Trophoblast cell (in vitro differentiated cells and primary cell): ENCODE measurements around the gene FAM83E.
A peak's percentile ranks its signal among the peaks of the same experiment; 100 is the strongest.

Experiments used
- DNase-seq, 2 donors: peaks; one replicate each; pipeline ENCODE4 v3.0.0-alpha.2; 2016
- H2AFZ ChIP-seq: 2 replicates; pipeline ENCODE4 v1.6.1; 2013; ENCODE audit warnings: low read length, moderate library complexity, mild to moderate bottlenecking; ENCODE audit not compliant: insufficient read depth, poor library complexity
- H2AK5ac ChIP-seq: 2 replicates; pipeline ENCODE4 v1.6.1; 2013; ENCODE audit warnings: mild to moderate bottlenecking, low read length
- H2BK120ac ChIP-seq: 2 replicates; pipeline ENCODE4 v1.6.1; 2013; ENCODE audit warnings: low read length, mild to moderate bottlenecking, moderate library complexity; ENCODE audit not compliant: insufficient read depth, poor library complexity
- H2BK12ac ChIP-seq: 2 replicates; pipeline ENCODE4 v1.6.1; 2013; ENCODE audit warnings: mild to moderate bottlenecking, low read length, moderate library complexity
- H2BK5ac ChIP-seq: 2 replicates; pipeline ENCODE4 v1.6.1; 2013; ENCODE audit warnings: low read length, low read depth, moderate library complexity, mild to moderate bottlenecking; ENCODE audit not compliant: poor library complexity
- H3K14ac ChIP-seq: 2 replicates; pipeline ENCODE4 v1.6.1; 2013; ENCODE audit warnings: mild to moderate bottlenecking, low read length
- H3K18ac ChIP-seq: 2 replicates; pipeline ENCODE4 v1.6.1; 2013; ENCODE audit warnings: mild to moderate bottlenecking, low read length
- H3K23ac ChIP-seq: 2 replicates; pipeline ENCODE4 v1.6.1; 2013; ENCODE audit warnings: low read length
- H3K27ac ChIP-seq: 2 replicates; pipeline ENCODE4 v1.5.1; 2013; ENCODE audit warnings: low read depth, mild to moderate bottlenecking, inconsistent platforms, low read length, moderate library complexity
- H3K27me3 ChIP-seq: 2 replicates; pipeline ENCODE4 v1.6.1; 2013; ENCODE audit warnings: inconsistent platforms, mild to moderate bottlenecking, low read length, moderate library complexity; ENCODE audit not compliant: insufficient read depth
- H3K36me3 ChIP-seq, 2 experiments: 1 replicate in 1 of 2; 2 replicates in 1 of 2; pipeline ENCODE4 v1.6.1; 2013; ENCODE audit warnings: low read length in 2 of 2, mild to moderate bottlenecking in 2 of 2, moderate library complexity in 1 of 2; ENCODE audit not compliant: insufficient read depth in 2 of 2, control insufficient read depth in 1 of 2
- H3K4ac ChIP-seq: 2 replicates; pipeline ENCODE4 v1.6.1; 2013; ENCODE audit warnings: low read depth, mild to moderate bottlenecking, low read length, moderate library complexity
- H3K4me1 ChIP-seq, 2 experiments: 1 replicate in 1 of 2; 2 replicates in 1 of 2; pipeline ENCODE4 v1.6.1; 2013; ENCODE audit warnings: low read length in 2 of 2, mild to moderate bottlenecking in 2 of 2, moderate library complexity in 1 of 2; ENCODE audit not compliant: insufficient read depth in 2 of 2, control insufficient read depth in 1 of 2
- H3K4me2 ChIP-seq: 2 replicates; pipeline ENCODE4 v1.6.1; 2013; ENCODE audit warnings: inconsistent platforms, mild to moderate bottlenecking, low read length, moderate library complexity
- H3K4me3 ChIP-seq: 2 replicates; pipeline ENCODE4 v1.5.1; 2013; ENCODE audit warnings: mild to moderate bottlenecking, low read depth, low read length, inconsistent platforms
- H3K79me1 ChIP-seq: one replicate; pipeline ENCODE4 v1.6.1; 2013; ENCODE audit warnings: low read length
- H3K79me2 ChIP-seq: 2 replicates; pipeline ENCODE4 v1.6.1; 2013; ENCODE audit warnings: low read length, mild to moderate bottlenecking; ENCODE audit not compliant: control insufficient read depth, insufficient read depth, poor library complexity
- H3K9ac ChIP-seq: 2 replicates; pipeline ENCODE4 v1.6.1; 2013; ENCODE audit warnings: mild to moderate bottlenecking, low read length
- H3K9me3 ChIP-seq: 2 replicates; pipeline ENCODE4 v1.6.1; 2013; ENCODE audit warnings: low read depth, mild to moderate bottlenecking, control low read depth, inconsistent platforms, low read length; ENCODE audit not compliant: insufficient read depth
- H4K12ac ChIP-seq: 2 replicates; pipeline ENCODE4 v1.6.1; 2013; ENCODE audit warnings: low read depth, mild to moderate bottlenecking, low read length, moderate library complexity
- H4K8ac ChIP-seq: 2 replicates; pipeline ENCODE4 v1.6.1; 2013; ENCODE audit warnings: low read depth, mild to moderate bottlenecking, low read length, moderate library complexity
- H4K91ac ChIP-seq: one replicate; pipeline ENCODE4 v1.6.1; 2013; ENCODE audit warnings: low read depth, mild to moderate bottlenecking, low read length, moderate library complexity
- WGBS: extraction: QIAGEN DNeasy Blood & Tissue Kit; methylation state at CpG from one replicate; pipeline ENCODE4 v1.1.7; 2013; ENCODE audit warnings: missing lambda C conversion rate; ENCODE audit not compliant: insufficient read length, insufficient coverage; ENCODE audit errors: extremely low coverage; 5-methylcytosine and 5-hydroxymethylcytosine counted together

Gene FAM83E

DNA sequence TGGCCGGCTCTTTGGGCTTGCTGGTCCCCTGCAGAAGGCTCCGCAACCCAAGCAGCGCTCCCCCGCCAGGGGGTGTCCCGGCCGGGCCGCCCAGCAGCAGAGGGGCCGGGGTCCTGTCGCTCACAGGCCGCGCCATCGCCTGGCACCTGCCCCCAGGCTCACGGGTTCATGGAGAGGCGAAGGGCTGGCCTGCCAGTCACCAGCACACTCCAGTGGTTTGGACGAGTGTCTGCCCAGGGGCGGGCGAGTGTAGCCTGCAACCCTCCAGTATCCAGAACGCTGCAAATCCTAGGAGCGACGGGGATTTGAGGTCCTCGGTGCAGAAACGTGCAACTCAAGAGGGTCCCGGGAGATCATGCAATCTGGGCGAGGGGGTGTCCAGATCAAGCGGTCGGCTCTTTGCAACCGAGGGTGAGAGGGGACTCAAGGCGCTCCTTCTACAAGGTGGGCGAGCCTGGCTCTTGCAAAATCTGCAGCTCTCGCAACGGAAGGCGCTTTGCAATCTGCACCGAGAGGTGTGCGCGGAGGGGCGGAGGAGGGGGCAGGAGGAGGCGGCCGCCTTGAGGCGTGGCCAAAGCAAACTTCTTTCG, 22.1 kb upstream of the FAM83E start, which contains the start of gene DBP:
TSS of gene DBP (minus strand) at position 521 of the 590 bp plus-strand sequence. CDS start at position 136, 385 bp downstream.
- Histone ChIP-seq H3K4me2 (peak within 1 kb of the TSS; percentile 24), H2AK5ac (no peak within 1 kb of the TSS), H4K8ac (peak within 1 kb of the TSS; percentile 30), H3K36me3 (no peaks in the 10 kb centered on the region), H3K27me3 (peaks cover 15% of the 10 kb centered on the region), H3K18ac (no peak within 1 kb of the TSS), H3K14ac (no peak within 1 kb of the TSS), H3K9ac (no peak within 1 kb of the TSS), H3K9me3 (peaks cover 3% of the 10 kb centered on the region), H2BK12ac (no peak within 1 kb of the TSS), H4K91ac (no peak within 1 kb of the TSS), H2BK5ac (no peak within 1 kb of the TSS), H2BK120ac (no peak within 1 kb of the TSS), H3K4ac (no peak within 1 kb of the TSS), H3K4me1 (peaks cover 21 to 32% of the 10 kb centered on the region in 2 experiments), H4K12ac (no peak within 1 kb of the TSS), H3K79me2 (no peaks in the 10 kb centered on the region), H3K27ac (no peak within 1 kb of the TSS), H3K23ac (no peak within 1 kb of the TSS), H2AFZ (peak within 1 kb of the TSS; percentile 42), H3K79me1 (peaks cover 3% of the 10 kb centered on the region), H3K4me3 (no peak within 1 kb of the TSS)
- WGBS: no CpG with 5 or more reads among the region's 40 CpGs
- DNase-seq: peak in 1 of 2 donors; percentile 52

DNA sequence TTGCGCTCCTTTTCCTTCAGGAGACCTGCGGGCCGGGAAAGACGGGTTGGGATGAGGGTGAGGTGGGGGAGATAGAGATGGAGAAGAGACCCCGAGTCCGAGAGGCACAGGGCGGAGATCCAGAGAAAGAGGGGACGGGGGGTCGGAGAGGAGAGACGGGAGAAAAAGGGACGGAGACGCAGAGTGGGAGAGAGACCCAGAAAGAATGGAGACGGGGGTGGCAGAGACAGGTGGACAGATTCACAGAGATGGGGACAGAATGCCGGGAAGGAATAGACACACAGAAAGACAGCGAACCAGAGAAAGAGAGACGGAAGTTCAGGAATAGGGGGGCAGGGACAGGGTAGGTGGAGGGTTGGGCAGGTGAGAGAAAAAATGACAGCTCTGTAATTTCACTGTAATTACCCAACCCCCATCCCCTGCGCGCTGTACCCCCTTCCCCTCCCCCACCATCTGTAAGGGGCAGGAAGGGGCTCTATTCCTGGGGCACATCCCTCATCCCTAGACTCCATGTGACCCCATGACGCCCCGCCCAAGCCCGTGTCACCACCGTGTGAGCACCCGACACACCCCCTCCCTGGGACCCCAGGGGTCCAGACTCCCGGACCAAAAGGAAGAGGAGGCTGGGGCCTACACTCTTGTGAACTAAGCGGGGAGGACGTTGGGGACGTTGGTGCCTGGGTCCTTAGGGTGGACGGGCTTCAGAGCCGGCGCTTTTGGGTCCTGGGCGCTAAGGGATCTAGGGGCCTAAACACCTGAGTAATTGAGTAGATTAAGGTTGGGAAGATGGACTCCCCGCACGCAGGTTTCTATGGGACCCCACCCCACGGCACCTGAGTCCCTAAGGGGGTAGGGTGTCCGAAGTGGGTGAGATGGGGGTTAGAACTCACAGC, 21.3 kb upstream of the FAM83E start:
- H4K12ac ChIP-seq: no peak overlapping the region
- WGBS: no CpG with 5 or more reads among the region's 35 CpGs
- H3K36me3 ChIP-seq: no peaks in the 10 kb centered on the region
- no peak overlapping the region for H2BK12ac ChIP-seq
- H3K9me3 ChIP-seq: peaks cover 3% of the 10 kb centered on the region
- DNase-seq: no peak
- peaks cover 21 to 32% of the 10 kb centered on the region in 2 experiments for H3K4me1 ChIP-seq
- no peak overlapping the region for H3K9ac ChIP-seq
- no peak overlapping the region for H3K4me3 ChIP-seq
- H3K23ac ChIP-seq: no peak overlapping the region
- no peak overlapping the region for H3K4ac ChIP-seq
- H3K4me2 ChIP-seq: peak overlapping the region; percentile 67
- no peak overlapping the region for H2BK5ac ChIP-seq
- H3K14ac ChIP-seq: no peak overlapping the region
- no peak overlapping the region for H3K27ac ChIP-seq
- no peak overlapping the region for H3K18ac ChIP-seq
- H3K79me2 ChIP-seq: no peaks in the 10 kb centered on the region
- no peak overlapping the region for H2AK5ac ChIP-seq
- peak overlapping the region; percentile 19 for H4K8ac ChIP-seq
- peaks cover 15% of the 10 kb centered on the region for H3K27me3 ChIP-seq
- no peak overlapping the region for H2BK120ac ChIP-seq
- H3K79me1 ChIP-seq: peaks cover 3% of the 10 kb centered on the region
- no peak overlapping the region for H4K91ac ChIP-seq
- peak overlapping the region; percentile 62 for H2AFZ ChIP-seq

DNA sequence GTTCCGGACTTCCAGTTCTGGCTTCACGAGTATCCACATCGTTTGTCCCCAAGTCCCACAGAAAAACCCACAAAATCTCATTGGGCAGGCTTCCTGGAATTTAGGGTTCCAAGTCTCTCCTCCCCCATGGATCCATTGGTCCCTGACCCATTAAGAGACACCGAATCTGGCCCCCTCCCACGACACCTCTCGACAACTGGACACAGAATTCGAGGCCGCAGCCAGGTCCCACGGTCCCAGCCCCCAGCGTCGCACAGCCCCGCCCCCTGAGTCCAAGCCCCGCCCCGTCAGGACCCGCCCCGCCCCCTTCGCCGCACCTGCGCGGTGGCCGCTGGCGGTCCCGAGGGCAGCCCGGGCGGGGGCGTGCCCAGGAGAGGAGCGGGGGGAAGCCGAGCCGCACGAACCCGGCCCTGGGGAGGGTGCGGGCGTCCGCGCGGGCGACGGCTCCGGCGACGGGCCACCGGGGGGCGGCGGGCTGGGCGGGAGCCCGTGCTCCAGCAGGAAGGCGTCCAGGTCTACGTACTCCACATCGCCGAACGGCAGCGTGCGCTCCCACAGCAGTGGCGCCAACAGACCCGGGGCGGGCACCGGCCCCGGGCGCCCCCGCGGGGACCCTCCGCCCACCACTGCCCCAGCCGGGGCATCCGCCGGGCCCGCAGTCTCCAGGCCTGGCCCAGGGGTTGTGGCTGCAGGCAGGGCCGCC, 20.5 kb upstream of the FAM83E start:
- Histone ChIP-seq H4K8ac (peak overlapping the region; percentile 32), H3K79me2 (no peaks in the 10 kb centered on the region), H3K9me3 (peaks cover 3% of the 10 kb centered on the region), H3K23ac (no peak overlapping the region), H2AFZ (peak overlapping the region; percentile 62), H3K27ac (no peak overlapping the region), H3K79me1 (peaks cover 4% of the 10 kb centered on the region), H2BK12ac (no peak overlapping the region), H2AK5ac (no peak overlapping the region), H3K14ac (no peak overlapping the region), H3K4ac (no peak overlapping the region), H3K27me3 (peaks cover 15% of the 10 kb centered on the region), H3K18ac (peak overlapping the region; percentile 15), H3K4me3 (peak overlapping the region; percentile 53), H2BK120ac (no peak overlapping the region), H3K4me2 (peak overlapping the region; percentile 67), H3K9ac (no peak overlapping the region), H3K4me1 (peaks cover 21 to 40% of the 10 kb centered on the region in 2 experiments), H3K36me3 (no peaks in the 10 kb centered on the region), H4K12ac (no peak overlapping the region), H4K91ac (no peak overlapping the region), H2BK5ac (no peak overlapping the region)
- peak; percentile 43 to 68 for DNase-seq
- WGBS: no CpG with 5 or more reads among the region's 67 CpGs
